Neural cell (in vitro differentiated cells): ENCODE results near the gene ABI3BP.
A peak's percentile ranks its signal among the peaks of the same experiment; 100 is the strongest.

Experiments used
- CTCF ChIP-seq: fragments of 450-650 bp; IDR thresholded peaks from 2 replicates; pipeline ENCODE4 v1.5.1; 2014; ENCODE audit warnings: antibody characterized with exemption, mild to moderate bottlenecking, moderate library complexity; ENCODE audit not compliant: poor library complexity, severe bottlenecking
- EP300 ChIP-seq: fragments of 450-650 bp; conservative IDR thresholded peaks from 2 replicates; pipeline ENCODE4 v1.6.1; 2014; ENCODE audit warnings: antibody characterized with exemption, mild to moderate bottlenecking, moderate library complexity; ENCODE audit not compliant: poor library complexity, severe bottlenecking
- EZH2 ChIP-seq: fragments of 200-600, 300-800 bp; shearing (Covaris generic), sonication (generic); IDR thresholded peaks from 2 replicates; pipeline ENCODE4 v1.6.1; 2014; ENCODE audit warnings: antibody characterized with exemption, low read length, borderline replicate concordance, mild to moderate bottlenecking; ENCODE audit not compliant: insufficient read depth, poor library complexity, severe bottlenecking
- MXI1 ChIP-seq: fragments of 450-650 bp; conservative IDR thresholded peaks from 2 replicates; pipeline ENCODE4 v1.6.1; 2014; ENCODE audit warnings: antibody characterized with exemption, mild to moderate bottlenecking; ENCODE audit not compliant: poor library complexity, severe bottlenecking
- POLR2AphosphoS5 ChIP-seq: IDR thresholded peaks from 2 replicates; pipeline ENCODE4 v1.6.1; 2012
- RAD21 ChIP-seq: fragments of 450-650 bp; conservative IDR thresholded peaks from 2 replicates; pipeline ENCODE4 v1.6.1; 2014; ENCODE audit warnings: antibody characterized with exemption, mild to moderate bottlenecking, moderate library complexity
- REST ChIP-seq: IDR thresholded peaks from 2 replicates; pipeline ENCODE4 v1.6.1; 2012; ENCODE audit warnings: borderline replicate concordance
- SMC3 ChIP-seq: fragments of 450-650 bp; conservative IDR thresholded peaks from 2 replicates; pipeline ENCODE4 v1.6.1; 2014; ENCODE audit warnings: antibody characterized with exemption, mild to moderate bottlenecking, moderate library complexity; ENCODE audit not compliant: poor library complexity
- TAF1 ChIP-seq: IDR thresholded peaks from 2 replicates; pipeline ENCODE4 v1.6.1; 2012; ENCODE audit warnings: low read depth

DNA sequence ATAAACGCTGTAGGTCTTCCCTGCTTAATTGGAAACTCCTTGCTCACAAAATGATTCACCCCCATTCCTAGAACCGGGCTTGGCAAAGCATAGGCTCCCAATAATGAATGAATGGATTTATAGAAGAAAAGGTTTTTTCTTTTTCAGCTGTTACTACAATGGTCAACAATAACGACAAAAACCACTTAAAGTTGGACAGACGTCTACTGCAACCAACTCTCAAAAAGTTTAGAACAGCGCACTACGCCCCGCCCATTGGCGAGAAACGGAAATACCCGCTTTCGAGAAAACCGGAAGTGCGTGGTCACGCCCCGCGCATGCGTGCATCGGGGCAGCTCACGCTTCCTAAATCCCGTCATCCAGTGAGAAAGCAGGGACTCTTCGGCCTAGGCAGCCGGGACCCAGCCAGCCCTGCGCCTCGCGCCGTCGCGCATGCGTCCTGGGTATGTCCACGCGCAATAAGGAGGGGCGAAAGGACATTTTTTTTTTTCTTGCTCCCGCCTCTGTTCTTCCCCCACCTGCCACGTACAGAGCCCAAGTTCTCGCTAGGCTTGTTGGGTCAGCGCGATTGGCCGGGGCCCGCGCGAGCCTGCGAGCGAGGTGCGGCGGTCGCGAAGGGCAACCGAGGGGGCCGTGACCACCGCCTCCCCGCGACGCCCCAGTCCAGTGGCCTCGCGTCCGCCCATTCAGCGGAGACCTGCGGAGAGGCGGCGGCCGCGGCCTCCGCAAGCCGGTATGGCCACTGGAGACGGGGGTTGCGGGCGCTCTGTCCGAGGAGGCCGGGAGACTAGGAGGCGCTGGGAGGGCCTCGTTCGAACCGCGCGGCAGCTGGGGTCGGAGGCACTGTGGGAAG, 284.0 kb downstream of the ABI3BP start, which contains the start of gene TFG:
- TF ChIP-seq CTCF (no peak), SMC3 (no peak), REST (peak; percentile 67), POLR2AphosphoS5 (peak; percentile 77), RAD21 (no peak), EP300 (peak; percentile 19), MXI1 (no peak), TAF1 (no peak), EZH2 (no peak)
